Measurements from ENCODE around the gene CDH4.

CDH4 gene

DNA sequence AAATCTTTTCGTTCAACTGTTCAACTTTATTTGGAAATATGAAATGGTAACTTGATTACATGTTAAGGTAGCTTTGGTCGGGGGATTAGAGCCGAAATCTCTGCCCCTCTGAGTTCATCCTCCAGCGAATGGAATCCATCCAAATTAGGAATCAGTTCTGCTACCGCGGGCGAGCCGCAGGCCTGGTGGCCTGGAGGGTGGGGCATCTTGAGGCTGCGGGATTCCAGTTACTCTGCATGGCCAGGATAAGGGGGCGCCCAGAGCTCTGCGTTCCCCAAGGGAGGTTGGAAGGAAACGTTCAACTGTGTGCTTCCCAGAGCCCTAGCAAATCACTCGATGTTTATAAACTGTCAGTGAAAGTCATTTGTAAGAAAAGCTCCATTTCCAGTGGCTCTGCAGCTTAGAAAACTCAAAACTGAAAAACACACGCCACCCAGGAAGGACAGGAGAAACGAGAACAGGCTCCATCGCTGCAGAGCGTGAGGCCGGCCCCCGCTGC lies 551.4 kb downstream of the CDH4 start:
- TF ChIP-seq, protein P1, sequence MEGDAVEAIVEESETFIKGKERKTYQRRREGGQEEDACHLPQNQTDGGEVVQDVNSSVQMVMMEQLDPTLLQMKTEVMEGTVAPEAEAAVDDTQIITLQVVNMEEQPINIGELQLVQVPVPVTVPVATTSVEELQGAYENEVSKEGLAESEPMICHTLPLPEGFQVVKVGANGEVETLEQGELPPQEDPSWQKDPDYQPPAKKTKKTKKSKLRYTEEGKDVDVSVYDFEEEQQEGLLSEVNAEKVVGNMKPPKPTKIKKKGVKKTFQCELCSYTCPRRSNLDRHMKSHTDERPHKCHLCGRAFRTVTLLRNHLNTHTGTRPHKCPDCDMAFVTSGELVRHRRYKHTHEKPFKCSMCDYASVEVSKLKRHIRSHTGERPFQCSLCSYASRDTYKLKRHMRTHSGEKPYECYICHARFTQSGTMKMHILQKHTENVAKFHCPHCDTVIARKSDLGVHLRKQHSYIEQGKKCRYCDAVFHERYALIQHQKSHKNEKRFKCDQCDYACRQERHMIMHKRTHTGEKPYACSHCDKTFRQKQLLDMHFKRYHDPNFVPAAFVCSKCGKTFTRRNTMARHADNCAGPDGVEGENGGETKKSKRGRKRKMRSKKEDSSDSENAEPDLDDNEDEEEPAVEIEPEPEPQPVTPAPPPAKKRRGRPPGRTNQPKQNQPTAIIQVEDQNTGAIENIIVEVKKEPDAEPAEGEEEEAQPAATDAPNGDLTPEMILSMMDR (conservative IDR thresholded peaks at IDR 0.05), result no peak
- TF ChIP-seq ZFX (IDR thresholded peaks at IDR 0.05), result no peak
- no peak overlapping the region for H3K27ac ChIP-seq

DNA sequence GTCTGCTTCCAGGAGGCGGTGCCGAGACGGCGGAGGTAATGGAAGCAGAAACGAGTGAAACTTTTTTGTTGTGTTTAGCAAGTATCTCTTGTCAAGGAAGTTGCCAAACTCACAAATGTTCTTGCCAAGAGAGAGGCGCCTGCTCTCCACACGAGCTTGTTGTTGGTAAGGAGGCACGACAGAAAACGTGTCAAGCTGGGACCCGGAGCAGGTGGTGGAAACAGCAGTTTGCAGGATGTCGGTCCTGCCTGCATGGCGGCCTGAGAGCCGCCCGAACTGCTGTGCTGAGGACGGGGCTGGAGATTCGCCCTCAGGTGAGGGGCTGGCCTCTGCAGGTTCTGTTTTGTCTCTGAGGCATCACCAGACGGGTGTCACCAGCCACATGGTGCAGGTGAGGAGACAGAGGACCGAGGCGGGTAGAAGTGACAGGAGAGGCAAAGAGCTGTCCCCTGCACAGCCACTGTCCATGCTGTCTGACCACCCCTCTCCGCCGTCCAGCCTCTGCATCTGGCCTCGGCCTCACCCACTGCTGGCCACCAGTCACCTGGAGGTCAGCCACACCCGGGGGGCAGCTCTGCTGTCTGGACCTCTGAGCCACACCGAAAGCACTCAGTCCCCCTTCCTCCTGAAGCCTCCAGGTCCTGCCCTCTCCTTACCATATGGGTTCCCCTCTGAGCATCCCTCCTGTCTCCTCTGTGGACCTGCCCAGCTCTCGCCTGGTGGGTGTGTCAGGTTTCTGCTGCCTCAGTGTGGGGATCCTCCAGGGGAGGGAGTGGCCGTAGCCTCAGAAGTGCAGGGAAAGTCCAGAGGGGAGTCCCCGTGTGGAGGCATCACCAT lies 552.1 kb downstream of the CDH4 start:
- TF ChIP-seq, protein P1 (conservative IDR thresholded peaks at IDR 0.05), result no peak
- TF ChIP-seq ZFX (IDR thresholded peaks at IDR 0.05), result no peak
- H3K27ac ChIP-seq, result no peak overlapping the region

DNA sequence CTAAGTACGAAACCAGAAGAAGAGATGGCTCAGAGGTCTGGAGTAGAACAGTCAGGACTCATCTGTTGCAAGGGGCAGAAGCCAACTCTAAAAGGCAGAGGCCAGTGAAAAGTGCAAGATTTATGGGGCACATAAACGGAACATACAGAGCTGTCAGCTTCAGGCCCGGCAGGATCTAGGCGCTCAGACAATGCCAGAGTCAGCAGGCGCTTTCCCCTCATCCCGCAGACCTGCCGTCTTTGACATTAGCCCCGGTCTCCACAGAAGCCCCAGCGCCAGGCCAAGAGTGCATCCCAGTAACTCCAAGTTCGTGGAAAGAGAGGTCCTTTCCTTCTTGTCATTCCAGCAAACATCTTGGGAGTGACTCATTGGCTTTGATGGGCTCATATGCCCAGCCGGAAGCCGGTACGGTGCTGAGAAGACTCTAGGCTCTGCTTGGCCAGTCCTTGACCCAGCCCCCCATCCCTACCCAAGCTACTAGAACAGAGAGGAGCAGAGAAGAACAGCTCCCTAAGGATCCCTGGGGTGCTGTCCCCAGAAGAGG lies 552.8 kb downstream of the CDH4 start:
- TF ChIP-seq, protein P1 (conservative IDR thresholded peaks at IDR 0.05), result no peak
- TF ChIP-seq ZFX (IDR thresholded peaks at IDR 0.05), result no peak
- no peak overlapping the region for H3K27ac ChIP-seq

DNA sequence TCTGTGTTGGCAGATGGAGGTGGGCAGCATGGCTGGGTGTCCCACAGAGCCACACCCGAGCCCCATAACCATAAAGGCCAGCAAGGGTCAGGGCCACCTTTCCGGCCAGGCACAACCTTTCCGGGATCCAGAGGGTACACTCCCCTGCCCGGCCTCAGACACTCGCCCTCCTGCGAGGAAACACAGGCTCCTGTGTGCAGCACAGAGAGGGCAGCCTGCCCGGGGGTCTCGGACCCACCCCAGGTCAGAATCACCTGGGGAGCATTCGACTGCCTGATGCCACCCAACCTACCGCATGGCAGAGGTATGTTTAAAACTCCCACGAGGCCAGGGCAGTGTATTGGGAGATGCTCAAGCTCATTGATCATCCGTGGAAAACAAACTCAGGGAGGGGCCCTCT lies 553.3 kb downstream of the CDH4 start:
- H3K27ac ChIP-seq, result no peak overlapping the region
- TF ChIP-seq ZFX (IDR thresholded peaks at IDR 0.05), result no peak
- TF ChIP-seq, protein P1 (conservative IDR thresholded peaks at IDR 0.05), result no peak

DNA sequence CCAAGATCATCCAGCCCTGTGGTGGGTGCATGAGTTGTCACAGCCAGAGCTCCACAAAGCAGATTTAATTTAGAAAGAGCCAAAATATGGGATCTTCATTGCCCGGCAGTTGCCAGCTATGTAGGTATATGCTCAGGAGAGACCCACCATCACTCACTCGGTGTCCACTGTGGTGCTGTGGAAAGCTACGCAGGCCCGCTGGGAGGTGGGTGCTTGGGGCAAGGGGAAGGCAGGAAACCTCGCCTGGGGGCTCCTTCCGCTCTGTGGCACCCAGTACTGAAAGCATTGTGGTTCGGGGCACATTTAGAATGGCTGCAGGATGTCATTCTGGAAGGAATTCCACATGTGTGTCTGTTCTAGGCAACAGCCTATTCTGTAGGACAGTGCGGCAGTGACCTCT lies 553.7 kb downstream of the CDH4 start:
- H3K27ac ChIP-seq, result no peak overlapping the region
- TF ChIP-seq, protein P1 (conservative IDR thresholded peaks at IDR 0.05), result no peak
- TF ChIP-seq ZFX (IDR thresholded peaks at IDR 0.05), result no peak

DNA sequence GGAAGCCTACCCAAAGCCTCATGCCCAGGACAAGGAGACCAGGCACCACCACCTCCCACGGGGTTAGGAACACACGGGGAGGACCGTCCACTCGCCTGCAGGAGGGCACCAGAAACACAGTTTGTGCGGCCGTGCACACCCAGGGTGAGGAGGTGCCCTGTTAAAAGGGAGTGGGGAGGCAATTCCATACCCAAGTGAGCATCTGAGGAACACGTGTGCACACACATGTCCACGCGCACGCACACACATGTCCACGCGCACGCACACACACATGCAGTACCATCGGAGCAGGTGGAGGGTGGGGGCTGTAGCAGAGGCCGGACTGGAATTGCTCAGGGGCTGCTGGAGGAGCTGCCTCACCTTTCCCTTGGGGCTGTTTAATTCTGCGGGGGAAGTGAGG lies 554.3 kb downstream of the CDH4 start:
- no peak overlapping the region for H3K27ac ChIP-seq
- TF ChIP-seq, protein P1 (conservative IDR thresholded peaks at IDR 0.05), result no peak
- TF ChIP-seq ZFX (IDR thresholded peaks at IDR 0.05), result no peak

DNA sequence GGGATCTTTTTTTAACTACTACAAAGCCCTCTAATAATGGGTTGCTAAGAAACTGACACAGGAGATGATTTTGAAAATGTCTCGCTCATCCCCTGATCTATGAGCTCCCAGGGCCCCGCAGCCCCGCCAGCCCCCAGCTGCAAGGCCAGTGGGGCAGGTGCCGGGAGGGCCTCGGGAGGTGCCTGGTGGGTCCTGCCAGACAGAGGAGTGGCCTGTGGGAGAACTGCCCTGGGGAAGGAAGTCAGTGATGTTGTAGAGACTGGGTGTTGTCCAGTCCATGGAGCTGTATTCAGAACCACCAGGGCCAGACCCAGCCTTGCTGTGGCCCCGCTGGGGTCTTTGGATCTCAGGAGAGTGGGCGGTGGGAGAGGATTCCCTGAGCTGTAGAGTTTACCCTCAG lies 554.9 kb downstream of the CDH4 start:
- TF ChIP-seq, protein P1 (conservative IDR thresholded peaks at IDR 0.05), result no peak
- TF ChIP-seq ZFX (IDR thresholded peaks at IDR 0.05), result no peak
- no peak overlapping the region for H3K27ac ChIP-seq

Data from C4-2B (cell line).